Right kidney (tissue), 1 donor: ENCODE results near the gene THUMPD3.

ENCODE experiments used
- DNase-seq: peaks from one replicate; pipeline ENCODE4 v3.0.0-alpha.2; 2016

The THUMPD3 gene

GRCh38 chr3:9397332-9397905 is 34.6 kb downstream of the THUMPD3 start, which contains the start of gene SETD5:
TSS of gene SETD5 (plus strand) at chr3:9397615. CDS start at chr3:9428939, 31,324 bp downstream.
- DNase-seq = no peak

DNA sequence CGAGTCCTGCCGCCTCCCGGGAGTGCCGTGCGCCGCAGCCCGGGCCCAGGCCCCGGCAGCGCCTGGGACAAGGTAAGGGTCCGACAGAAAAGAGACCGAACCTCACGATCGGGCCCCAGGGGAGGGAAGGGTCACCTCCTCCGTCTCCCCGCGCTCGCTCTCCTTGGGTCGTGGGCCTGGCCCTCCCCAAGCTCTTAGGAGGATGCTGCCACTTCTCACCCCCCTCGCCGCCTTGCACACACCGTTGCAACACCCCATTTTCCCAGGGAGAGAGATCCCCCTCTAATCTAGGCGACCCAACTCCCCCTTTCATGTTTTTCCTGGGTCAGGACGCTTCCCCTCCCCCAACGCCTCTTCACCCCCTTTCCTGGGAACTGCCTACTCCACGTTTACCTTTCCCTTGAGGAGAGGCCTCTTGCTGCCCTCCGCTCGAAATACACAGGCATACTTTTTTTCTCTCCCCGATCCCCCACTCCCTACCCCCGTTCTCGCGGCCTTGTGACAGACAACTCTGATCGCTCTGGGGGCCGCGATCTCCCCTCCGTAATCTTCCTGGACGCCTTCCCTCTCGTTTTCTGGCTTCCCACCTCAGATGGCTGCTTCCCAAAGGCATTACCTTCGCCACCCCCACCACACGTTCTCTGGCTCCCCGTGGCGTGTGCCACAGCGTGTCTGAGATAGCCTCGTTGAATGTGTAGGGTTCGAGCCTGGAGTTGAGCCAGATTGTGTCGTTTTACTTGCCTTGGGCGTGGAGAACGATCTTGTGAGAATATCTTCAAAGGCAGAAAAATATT is 35.2 kb downstream of the THUMPD3 start:
- DNase-seq = peak; percentile 78

DNA sequence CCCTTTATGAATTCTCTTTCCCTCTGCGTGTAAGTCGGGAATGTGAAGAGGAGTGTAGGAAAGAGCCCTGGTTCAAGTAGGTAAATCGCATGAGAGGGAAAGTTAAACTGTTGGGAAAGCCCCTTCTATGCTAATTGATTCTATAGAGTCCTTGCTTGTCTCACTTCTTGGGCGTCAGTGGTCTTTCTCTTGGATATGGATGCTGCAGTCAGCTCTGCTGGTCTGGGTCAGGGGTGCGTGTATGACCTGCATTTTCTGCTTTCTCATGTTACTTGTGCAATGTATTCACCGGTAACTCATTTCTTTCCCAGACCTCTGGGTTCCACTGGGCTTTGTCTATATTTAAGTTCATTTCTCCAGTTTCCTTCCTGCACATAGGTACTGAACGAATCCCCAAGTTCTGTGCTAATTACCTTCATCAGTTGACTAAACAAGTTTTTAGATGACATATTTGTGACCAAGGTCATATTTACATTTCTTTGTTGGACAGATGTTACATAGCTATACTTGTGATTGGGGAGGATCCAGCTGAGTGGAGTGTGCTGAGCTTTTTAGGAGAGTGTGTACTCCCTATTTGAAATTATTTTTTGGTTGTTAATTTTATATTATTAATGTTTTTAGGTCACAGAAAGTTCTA is 36.0 kb downstream of the THUMPD3 start:
- no peak for DNase-seq

DNA sequence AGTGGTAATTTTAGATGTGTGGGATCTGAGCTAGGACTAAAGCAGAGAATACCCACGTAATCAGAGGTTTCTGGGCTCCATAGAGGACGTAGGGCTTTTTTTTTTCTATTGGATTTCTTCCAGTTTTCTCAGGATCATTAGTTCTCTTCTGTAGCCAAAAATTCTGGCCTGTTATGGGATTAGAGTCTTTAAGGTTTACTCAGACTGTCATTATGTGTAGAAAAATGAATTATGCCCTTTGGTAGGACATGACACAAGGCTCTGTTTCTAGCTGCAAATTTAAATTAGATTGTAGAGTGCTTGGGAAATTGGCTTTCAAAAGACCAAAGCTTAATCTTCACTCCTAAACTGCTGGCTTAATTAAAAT is 36.5 kb downstream of the THUMPD3 start:
- peak; percentile 28 for DNase-seq

GRCh38 chr3:9399746-9400145 is 36.9 kb downstream of the THUMPD3 start:
- DNase-seq = peak; percentile 34

DNA sequence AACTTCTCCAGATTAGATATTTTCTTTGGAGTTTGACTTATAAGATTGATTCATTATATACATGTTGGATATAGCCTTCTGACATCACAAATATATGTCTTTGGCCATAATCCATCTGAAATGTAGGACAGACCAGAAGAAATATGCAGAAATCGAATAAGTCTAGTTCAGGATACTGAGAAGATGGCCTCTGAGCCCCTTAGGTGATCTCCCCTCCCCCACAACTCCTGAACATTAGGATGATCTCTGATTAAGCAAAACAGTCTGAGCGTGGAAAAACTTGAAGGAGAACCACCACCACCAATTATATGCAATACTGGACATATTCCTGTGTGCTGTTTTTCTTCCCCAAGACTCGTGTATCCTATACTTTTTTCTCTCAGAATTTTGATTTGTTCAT is 37.8 kb downstream of the THUMPD3 start:
- DNase-seq = no peak

DNA sequence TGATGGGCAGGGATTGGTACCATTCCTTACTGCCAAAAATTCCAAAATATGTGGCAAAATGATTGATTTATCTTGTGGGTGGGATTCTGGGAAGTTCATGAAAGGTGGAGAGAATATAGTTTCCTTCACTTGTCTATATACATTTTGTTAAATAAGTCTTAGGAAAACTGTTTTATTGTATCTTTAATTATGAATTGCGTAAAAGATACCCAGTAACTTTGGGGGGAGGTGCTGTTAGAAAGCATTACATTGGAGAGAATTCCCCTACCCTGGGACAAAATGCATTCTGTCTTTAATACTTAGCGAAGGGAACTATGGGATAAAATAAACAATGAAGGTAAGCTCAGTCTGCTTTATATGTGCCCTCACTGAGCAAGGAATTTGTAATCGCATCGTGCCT is 39.1 kb downstream of the THUMPD3 start:
- DNase-seq = no peak

GRCh38 chr3:9402410-9403228 is 39.8 kb downstream of the THUMPD3 start:
- DNase-seq = no peak

DNA sequence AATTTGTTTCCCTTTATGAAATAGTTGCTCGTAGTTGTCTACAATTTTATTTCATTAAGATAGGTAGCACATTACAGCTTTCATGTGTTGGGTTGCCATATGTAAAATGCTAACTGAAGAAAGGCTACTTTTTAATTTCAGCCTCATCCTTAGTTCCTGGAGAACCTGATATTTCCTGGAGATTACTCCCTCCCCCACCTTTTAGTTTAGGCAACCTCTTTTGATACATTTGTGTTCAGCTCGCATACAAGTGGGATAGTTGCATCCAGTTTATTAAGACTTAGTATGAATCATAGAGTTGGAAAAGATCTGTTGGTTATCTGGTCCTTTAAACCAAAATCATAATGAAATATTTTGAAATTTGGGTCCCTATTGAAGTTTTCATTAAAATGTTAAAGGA is 40.6 kb downstream of the THUMPD3 start:
- DNase-seq = no peak

GRCh38 chr3:9404680-9405079 is 41.8 kb downstream of the THUMPD3 start:
- no peak for DNase-seq

- no peak for DNase-seq
Measured at GRCh38 chr3:9405756-9406155, 42.9 kb downstream of the THUMPD3 start.

DNA sequence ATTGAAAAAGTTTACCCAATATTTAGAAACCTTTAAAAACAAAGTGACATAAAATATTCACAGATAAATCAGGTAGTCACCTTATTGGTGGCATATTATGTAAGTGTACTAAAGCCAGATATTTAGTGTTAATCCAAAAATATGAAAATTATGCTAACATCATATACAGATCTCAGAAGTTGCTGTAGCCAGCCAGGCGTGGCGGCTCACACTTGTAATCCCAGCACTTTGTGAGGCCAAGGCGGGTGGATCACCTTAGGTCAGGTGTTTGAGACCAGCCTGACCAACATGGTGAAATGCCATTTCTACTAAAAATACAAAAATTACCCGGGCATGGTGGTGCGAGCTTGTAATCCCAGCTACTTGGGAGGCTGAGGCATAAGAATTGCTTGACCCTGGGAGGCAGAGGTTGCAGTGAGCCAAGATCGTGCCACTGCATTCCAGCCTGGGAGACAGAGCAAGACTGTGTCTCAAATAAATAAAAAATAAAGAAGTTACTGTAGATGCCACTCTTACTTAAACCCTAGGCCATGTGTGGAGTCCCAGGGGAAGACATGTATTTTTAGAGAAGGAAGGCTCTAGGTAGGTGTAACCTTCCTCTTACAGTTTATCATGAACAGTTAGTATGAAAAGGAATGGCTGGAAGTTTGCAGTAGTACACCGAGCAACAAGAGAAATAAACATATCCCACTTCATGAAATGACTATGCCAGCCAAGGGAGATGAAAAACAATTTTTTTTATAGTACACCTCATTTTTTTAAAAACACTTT is 44.2 kb downstream of the THUMPD3 start:
- no peak for DNase-seq

GRCh38 chr3:9408061-9408460 is 45.2 kb downstream of the THUMPD3 start:
- no peak for DNase-seq

DNA sequence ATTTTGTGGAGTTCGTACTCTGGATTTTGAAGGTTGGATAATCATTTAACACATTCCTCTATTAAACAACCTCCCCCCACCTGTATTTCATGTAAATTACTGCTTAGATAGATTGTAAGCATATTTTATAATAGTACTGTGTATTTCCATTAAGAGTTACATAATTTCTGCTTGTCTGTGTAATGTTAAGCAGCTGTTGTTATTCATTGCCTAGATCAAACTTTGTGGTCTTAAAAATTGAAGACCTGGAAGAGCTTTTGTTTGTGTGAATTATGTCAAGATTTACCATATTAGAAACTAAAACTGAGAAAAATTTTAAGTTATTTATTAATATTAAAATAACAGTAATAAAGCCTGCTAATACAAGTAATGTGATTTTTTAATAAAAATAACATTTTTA is 45.7 kb downstream of the THUMPD3 start:
- DNase-seq = no peak

DNA sequence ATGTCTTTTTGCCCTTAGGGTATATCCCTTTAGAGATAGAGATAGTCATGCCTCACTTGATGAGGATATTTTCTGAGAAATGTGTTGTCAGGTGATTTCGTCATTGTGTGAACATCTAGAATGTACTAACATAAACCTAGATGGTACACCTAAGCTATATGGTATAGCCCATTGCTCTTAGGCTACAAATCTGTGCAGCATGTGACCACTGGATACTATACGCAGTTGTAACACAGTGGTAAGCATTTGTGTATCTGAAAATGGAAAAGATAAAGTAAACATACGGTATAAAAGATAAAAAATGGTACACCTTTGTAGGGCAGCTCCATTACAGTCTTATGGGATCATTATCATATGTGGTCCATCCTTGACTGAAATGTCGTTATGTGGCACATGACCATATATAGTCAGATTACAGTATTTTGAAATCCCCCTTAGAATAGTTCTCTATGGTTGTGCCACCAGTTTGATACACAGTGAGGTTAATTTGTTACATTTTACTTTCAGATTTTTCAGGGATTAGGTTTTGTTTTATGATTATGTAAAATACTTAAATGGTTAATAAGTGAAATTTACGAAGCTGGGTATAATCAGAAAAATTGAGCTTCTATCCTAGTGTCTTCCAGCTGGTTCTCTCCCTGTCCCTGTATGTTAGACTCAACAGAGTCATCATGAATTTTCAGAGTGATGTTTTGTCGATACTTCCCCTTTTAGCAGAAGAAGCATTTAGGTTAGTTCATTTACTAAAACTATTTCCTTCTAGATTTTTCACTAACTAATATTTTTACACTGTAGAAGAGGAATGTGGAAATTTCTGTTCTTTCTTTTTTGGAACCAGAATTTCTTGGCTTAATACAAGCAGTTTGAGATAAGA is 47.4 kb downstream of the THUMPD3 start:
- no peak for DNase-seq

GRCh38 chr3:9411302-9411701 is 48.4 kb downstream of the THUMPD3 start:
- no peak for DNase-seq

GRCh38 chr3:9412293-9412692 is 49.4 kb downstream of the THUMPD3 start:
- no peak for DNase-seq

- no peak for DNase-seq
Measured at GRCh38 chr3:9414826-9415225, 52.0 kb downstream of the THUMPD3 start.

DNA sequence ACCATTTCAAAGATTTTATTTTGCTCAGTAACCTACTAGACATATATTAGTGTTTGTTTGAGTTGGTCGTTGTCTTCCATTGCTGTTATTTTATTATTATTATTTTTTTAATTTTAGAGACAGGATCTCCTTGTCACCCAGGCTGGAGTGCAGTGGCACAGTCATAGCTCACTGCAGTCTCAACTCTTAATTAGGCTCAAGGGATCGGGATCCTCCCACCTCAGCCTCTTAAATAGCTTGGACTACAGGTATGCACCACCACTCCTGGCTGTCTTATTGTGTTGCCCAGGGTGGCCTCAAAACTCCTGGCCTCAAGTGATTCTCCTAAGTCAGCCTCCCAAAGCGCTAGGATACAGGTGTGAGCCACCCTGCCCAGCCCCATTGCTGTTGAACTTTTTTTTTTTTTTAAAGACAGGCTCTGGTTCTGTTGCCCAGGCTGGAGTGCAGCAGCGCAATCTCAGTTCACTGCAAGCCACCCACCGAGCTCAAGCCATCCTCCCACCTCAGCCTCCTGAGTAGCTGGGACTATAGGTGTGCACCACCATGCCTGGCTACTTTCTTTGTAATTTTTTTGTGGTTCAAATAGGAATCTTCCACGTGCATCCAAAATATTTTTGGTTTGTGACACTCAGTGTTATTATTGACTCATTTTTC is 52.8 kb downstream of the THUMPD3 start:
- DNase-seq = no peak

DNA sequence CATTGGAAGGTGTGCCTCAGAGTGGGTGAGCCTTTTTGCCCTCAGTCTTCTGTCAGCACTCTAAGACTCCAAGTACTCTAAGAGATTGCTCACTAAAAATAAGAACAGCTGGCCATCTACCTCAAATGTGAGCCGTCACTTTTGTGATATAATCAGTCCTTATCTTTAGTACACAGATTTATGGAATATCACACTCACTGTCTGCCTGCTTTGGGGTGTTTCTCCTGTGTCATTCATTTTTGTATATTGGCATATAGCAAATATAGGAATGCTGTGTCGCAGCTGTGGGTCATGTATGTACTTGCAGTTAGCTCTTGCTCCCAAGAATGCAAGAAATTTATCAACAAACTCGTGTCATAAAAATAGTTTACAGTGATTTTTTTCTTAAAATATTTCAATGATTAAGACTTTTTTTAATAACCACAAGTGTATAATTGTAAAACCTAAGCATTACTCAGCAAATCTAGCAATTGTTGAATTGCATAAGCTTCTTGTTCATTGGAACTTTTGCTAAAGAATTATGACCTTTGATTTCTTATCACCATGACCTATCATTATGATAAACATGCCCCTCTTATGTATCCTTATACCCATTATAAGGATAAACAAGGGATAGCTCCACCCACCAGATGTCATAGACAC is 53.4 kb downstream of the THUMPD3 start:
- DNase-seq = no peak
